GM21717 (cell line): ENCODE results near the gene EDIL3.

Experiments used
- ATAC-seq: cut with Tn5 transposase; IDR thresholded peaks from one replicate; pipeline ENCODE4 v1.9.1; 2021; ENCODE audit warnings: mild to moderate bottlenecking, moderate library complexity; ENCODE audit not compliant: unreplicated experiment

EDIL3 gene, protein sequence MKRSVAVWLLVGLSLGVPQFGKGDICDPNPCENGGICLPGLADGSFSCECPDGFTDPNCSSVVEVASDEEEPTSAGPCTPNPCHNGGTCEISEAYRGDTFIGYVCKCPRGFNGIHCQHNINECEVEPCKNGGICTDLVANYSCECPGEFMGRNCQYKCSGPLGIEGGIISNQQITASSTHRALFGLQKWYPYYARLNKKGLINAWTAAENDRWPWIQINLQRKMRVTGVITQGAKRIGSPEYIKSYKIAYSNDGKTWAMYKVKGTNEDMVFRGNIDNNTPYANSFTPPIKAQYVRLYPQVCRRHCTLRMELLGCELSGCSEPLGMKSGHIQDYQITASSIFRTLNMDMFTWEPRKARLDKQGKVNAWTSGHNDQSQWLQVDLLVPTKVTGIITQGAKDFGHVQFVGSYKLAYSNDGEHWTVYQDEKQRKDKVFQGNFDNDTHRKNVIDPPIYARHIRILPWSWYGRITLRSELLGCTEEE

DNA sequence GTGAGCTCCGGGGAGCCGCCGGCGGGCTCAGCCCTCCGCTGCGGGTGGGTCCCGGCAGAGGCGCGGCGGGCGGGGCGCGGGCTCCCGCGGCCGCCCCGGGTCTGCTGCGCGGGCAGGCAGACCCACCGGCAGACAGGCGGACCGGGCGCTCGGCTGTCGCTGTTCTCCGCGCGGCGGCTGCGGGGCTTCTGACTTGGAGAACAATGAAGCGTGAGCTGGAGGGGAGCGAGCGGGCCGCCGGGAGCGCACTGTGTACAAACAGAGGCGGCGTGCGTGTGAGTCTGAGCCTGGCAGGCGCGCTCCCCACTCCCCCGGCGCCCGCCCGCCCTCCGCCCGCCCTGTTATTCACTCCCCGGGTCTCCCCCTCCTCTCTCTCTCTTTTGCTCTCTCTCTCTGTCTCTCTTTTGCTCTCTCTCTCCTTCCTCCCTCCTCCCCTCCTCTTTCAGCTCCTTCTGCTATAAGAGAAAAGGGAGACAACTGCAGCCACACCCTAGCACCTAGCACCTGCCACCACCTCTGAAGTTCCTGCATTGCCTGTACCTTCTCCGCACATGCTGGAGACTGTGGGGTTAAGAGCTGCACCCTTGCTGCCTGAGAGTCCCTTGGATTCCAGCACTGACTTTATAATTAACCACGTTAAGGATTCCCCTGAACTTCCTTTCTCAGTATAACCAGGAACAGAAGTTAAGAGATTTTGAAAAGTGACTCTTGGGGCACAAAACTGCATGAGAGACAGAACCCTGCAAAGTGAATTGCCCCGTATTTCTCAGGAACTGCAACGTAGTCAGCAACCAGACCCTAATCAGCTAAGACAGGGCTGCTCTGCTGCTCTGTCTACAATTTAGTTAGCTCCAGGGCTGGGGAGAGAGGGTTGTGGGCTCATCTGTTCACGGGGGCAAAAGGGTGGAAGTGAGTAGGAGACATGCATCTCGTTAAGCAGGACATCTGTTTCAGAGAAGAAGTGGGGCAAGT, at the start of gene EDIL3:
Gene EDIL3, minus strand, starts transcription at position 277 of the 972 bp plus-strand sequence. CDS start 506 bp downstream, outside the sequence.
- no peak for ATAC-seq

DNA sequence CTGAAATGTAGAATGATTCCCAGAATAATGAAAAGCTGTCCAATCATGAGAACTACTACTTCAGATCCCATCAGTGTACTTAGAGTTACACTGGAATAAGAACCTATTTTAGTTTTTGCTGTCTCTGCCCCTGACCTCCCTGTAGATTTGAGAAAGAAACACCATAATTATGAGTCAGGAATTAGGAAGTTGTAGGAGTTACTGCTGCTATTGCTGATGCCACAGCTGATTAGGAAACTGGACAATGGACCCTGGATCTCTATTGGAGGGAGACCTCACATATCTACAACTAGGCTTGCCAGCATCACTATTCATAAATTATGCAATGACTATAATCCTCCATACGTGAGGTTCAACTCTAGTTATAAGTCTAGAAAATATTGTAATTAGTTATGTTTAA, 48.8 kb upstream of the EDIL3 start:
- no peak for ATAC-seq

DNA sequence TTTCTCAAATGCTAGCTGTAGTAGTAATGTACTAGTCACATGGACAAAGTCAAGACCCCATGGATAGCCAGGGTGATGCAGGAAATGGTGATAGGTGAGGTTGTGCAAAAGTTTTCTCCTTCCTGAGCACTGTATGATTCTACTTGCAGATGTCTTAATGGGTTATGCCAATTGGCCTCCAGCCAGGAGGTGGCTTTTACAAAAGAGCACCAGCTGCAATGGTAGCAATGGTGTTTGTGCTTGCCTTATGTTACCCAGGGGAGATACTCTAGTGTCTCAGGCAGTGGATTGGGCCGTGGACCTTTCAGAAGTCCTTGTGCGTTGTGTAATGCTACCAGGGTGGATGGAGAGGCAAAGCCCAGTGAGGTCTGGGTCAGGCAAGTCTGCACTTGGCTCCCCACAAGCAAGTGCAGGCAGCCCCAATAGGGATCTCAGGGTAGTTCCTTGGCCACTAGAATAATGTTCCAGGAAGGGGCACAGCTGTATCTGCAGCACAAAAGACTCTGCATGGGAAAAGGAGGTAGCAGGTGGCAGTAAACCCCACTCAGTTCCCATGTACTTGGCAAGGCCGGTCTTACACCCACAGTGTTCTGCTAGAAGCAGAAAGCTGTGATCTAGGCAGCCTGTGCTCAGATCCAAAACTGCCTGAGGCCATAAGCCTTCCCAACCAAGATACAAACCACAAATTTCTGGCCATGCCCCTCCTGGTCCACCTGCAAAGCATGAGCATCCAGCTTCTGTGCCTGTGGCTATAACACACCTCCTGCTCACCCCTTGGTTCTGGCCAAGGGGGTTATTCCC, 46.4 kb upstream of the EDIL3 start:
- ATAC-seq, result no peak

DNA sequence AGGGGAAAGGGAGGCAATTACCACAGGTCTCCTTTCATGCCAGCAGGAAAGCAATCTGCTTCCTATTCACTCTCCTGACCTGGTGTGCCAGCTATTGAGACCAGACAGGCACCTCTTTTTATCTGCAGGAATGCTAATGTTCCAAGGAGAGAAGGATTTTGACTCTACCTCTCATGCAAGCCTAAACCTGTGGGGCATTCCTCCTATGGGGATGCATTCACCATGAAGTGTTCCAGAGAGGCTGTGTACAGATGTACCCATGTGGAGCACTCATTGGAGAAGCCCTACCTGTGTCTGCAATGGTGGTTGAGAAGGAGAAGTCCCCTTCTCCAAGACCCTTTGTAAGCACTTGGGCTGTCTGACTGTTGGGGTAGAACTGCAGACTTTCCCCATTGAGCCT, 45.4 kb upstream of the EDIL3 start:
- ATAC-seq, result no peak

DNA sequence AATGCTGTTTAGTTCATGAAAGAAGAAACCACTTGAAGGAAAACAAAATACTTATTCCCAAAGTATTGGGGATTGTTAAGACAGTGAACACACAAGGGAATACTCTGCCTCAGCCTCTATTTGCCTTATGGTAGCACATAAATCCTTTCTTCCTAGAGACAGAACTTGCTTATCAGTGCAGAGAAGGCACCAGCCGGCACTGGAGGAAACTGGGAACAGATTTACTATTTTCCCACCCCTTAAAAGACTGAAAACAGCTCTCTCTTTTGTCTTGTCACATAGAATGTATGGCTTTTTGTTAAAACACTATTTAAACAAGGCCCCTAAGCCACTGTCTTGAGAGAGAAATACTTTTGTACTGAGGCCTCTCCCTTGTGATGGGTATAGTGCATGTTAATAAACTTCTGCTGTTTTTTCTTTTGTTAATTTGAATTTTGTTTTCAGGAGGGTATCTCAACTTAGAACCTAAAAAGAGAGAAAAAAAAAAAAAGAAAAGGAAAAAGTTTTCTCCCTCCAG, 40.7 kb upstream of the EDIL3 start:
- ATAC-seq, result no peak

DNA sequence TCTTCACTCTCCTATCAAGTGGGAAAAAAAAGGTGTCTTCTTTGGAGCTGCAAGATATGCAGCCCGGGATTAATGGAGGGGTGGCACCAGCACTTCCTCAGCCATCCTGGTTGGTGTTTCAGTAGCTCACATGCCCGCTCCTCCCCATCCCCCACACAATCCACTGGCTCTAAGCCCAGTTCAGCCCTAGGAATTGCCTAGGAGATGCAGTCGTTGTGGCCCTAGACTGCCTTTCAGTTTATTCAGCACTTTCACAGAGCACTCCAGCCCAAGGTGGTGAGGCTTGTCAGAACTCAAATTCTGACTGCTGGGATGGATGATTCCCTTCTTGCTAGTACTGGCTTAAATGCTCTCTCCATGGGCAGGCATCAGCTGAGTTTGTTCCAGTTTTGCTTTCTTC, 35.1 kb upstream of the EDIL3 start:
- no peak for ATAC-seq

DNA sequence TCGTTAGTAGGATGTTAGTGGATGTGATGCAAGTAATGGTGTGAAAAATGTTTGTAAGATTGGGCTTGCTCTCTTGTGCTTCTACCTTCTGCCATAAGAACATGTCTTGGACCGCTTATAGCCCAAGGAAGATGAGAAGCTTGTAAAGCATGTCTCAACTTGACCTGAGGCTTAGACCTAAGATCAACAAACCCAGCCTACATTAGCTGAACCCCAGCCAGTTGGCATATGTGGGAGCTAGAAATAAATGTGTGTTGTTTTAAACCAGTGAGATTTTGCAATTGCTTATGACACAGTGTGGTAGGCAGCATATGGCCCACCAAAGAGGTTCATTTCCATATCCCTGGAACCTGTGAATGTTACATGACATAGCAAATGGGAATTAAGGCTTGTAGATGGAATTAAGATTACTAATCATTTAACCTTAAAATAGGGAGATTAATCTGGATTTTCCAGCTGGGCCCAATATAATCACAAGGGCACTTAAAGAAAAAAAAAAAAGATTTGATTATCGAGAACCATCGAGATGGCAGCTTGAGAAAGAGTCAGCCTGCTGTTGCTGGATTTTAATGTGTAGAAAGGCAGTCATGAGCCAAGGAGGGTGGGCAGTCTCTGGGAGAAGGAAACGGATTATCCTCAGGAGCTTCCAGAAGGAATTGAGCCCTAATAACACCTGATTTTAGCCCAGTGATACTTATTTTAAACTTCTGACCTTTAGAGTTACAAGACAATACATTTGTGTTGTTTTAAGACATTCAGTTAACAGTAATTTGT, 27.3 kb upstream of the EDIL3 start:
- ATAC-seq, result no peak

DNA sequence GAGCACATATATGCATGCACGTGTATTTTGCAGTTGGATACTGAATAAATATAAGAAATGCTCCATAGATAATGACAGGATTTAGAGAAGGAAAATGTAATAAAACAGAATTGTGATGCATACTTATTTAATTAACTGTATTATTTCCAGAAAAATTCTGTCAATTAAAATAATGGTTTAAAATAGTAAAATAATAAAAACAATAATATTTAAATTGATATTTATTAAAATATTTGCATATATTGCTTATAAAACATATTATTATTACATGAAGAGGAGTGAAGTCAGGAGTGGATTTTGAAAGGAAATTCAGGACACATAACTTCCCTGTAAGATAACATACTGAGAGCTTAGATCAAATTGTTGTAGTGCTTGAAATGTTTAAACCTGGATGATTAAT, 21.4 kb upstream of the EDIL3 start:
- ATAC-seq, result no peak

DNA sequence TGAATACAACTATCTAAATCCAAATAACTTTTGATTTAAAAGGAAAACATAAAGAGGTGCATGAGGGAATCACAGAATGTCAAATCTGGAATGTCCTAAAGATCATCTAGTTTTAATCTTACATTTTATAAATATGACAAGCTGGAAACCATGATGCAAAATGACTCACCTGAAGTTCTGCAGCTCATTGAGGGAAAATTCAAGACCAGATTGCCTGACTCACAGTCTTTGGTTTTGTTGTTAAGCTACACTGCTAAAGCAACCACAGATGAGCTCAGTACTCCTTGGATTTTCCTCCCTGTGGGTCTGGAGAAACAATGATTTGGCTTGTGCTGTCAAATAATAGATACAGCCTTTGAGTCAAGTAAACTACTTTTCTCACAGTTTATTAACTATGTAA, 19.1 kb upstream of the EDIL3 start:
- no peak for ATAC-seq

DNA sequence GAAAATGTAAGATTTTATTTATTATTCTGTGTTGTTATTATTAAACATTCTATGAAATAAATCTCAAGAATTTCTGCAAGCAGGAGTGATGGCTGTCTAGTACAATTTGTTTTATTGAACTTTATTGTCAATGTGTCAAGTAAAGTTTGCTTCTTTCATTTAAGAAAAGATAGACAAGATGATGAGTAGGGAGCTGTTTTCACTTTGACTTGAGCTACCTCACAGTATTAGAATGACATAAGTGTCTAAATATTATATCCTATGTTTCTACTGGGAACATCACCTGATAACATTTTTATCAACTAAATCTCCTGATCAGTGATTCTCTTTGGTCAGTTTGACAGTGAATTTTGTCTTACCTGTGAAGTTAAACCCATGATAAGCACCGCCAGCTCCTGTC, 12.7 kb upstream of the EDIL3 start:
- no peak for ATAC-seq

DNA sequence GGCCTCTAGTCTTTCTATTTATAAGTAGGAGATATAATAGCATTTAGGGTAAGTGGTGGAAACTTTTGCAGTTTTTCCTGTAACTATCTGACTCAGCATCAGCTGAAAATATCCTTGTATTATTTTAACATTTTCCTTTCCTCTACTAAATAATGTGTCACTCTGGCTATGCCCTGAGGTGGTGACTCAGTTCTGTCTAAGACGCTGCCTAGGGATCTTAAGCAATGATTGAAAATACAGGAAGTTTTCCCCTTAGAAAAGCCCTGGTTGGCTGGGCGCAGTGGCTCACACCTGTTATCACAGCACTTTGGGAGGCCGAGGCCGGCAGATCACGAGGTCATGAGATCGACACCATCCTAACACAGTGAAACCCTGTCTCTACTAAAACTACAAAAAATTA, 9.3 kb upstream of the EDIL3 start:
- no peak for ATAC-seq

DNA sequence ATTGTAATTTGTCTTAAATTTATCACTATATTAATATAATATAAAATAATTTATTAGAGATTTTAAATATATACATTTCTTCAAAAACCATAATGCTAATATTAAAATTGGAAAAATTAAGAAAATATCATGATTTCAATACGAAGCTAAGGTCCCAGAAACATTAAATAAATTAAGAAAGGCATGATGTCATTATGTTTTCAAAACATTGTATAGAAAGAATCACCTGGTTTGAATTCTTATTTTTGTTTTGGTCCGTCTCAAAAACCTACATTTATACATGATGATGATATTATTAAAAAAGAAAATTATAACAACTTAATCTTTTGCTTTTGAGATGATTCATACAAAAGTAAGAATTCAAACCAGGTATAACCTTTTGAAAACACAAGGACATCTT, 8.2 kb upstream of the EDIL3 start:
- no peak for ATAC-seq

DNA sequence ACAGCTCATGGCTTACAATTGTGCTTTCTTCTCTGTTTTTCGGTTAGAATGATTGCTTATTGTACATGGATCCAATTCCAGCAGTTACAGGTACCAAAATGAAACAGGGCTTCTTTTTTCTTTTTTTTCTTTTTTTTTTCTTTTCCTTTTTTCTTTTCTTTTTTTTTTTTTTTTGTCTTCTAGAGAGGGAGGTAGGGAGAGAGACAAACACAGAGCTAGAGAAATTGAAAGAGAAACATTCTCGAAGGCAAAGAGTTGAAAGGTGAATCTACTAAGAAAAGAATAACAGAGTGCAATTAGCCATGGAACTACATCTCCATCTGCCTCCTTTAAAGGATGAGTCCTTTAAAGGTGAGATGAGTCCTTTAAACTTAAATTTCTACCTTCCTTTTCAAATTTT, 1.0 kb upstream of the EDIL3 start:
- no peak for ATAC-seq

DNA sequence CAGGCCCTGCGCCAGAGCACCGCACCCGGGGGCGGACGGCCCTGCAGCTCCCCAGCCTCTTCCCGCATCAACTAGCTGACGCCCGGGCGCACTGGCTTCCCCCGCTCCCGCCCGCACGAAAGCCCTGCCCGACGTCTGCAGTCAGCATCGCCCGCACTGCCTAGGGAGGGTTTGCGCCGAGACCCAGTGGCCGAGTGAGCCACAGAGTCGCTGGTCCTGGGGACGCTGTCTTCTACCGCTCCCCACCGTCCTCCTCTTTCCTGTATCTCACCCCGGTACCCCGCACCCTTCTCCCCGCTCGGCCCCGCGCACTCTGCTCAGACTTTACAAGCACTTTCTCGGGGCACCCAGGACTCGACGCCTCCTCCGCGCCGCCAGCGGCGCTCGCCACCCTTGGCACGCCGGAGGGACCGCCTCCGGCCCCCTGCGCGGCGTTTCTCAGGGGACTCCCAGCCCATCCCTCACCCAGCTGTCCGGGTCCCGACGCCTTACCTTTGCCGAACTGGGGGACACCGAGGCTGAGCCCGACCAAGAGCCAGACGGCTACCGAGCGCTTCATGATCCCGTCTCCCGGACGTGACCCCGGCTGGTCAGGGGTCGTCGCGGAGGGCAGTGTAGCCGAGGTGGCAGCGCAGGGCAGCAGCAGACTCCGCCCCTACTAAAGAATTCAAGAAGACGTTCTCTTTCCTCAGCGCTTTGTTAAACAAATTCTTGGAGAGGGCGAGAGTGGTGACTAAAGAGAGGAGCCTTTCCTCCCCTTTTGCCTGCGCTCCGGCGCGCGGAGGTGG, 670 bp downstream of the EDIL3 start:
- no peak for ATAC-seq

DNA sequence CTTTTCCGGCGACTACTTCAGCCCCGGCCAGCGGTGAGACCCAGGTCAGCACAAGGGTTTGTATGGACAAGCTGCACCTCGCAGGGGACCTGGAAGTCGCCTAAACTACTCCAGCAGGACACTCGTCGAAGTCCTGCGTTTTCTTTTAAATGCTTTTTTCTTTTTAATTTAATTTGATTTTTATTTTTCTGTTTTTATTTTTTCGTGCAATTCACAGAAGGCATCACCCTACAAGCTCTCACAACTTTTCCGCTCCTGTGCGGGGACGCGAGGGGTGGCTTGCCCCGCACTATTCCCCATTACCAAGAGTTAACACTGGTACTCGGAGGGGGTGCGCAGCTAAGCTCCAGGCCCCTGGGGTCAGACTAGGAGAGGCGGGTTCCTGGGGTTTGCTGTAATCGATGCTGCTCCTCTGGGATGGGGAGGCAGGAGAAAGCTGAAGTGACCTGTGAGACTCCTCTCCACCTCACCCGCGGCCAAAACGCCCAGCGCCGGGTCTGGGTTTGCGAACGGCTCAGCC, 1.3 kb downstream of the EDIL3 start:
- ATAC-seq, result no peak

DNA sequence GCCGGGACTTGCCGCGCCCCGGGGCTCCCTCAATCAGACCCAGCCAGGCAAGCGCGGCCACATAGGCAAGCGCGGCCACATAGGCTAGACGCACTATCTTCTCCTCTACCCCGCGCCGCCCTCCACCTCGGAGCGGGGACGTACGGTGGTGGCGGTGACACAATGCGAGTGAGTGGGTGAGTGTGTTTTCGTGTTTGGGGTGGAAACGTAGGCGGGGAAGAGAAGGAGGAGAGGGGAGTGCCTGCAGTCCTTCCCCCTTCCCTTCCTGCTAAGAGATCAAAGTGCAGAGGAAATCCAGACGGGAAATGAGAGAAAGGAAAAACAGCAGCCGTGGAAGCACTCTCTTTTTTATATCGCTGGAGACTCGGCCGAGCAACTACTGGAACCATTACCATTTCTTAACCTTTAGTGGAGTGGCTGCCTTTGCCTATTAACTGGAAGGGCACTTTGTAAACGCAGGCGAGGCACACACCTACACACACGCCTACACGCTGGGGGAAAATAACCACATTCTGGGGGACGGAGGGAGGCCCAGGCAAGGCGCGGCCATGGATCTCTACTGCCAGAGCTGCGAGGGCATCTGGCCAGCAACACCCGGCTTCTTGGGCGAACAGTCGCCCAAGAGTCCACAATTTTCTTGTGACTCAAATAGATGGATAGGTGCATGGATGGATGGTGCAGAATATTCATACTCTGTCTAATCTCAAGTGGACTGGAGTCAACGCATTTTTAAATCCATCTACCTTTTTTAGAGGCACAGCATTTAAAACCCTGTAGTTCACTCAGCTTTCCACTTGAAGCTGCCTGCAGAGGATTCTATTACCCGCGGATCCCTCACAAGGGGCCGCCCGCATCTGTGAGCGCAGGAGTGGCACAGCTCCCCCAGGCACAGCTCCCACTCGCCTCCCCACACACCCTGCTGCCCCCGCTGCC, 2.1 kb downstream of the EDIL3 start:
- ATAC-seq, result no peak

DNA sequence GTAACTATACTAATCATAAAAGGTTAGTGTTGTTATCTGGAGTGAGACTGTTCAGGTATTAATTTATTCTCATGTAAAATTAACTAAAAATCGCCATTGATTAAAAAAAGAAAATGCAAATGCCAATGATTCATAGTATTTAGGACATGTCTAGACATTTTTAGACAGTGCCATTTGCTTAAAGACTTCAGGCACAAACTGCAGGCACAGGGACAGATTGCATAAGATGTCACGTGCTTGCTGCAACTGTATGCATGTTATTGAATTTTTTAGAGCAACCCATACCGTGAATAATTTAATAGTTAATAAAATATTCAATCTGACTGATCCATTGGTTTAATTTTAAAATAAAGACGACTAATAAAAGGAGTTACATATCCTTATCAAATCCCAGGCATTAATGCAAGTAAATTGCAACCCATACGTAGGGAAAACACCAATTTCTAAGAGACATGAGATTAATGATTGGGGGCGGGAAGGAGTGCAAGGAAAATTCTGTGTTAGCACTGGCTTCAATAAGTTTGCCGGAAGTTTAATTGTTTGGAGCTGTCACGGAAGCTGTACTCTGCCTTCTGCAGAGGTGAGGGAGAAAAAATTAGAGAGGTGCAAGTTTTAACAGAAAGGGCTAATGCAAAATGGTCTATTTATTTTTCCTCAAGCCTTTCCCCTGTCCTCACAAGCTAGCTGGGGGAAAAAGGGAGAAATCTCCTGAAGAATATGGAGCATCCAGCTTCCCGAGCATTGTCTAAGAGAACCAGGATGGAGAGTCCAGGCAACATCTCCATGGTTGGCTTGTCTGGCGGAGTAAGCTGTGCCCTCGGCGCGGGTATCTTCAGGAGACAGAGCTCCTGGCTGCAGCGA, 2.9 kb downstream of the EDIL3 start:
- ATAC-seq, result no peak
